Ascending aorta (tissue), 2 donors: ENCODE data around the gene DDIT4. TPM values are rescaled to one million over a fixed set of nuclear protein-coding genes. Genes with fewer than 3 reads are reported as not detected.
"Not testable (repeated sequence)": the region's sequence is repeated elsewhere in the genome, so short reads cannot be mapped to it uniquely, and the experiment has no call there.

Source experiments
- DNase-seq, 2 donors: peaks; one replicate each; pipeline ENCODE4 v3.0.0-alpha.2; 2019; ENCODE audit warnings: low spot score in 2 of 2
- H3K27ac ChIP-seq, 2 donors: fragments of 200-600 bp; sonication (generic); one replicate each; pipeline ENCODE4 v1.5.1; 2016 to 2017; ENCODE audit warnings: mild to moderate bottlenecking in 1 of 2
- H3K27me3 ChIP-seq: fragments of 200-600 bp; sonication (generic); one replicate; pipeline ENCODE4 v1.5.1; 2017
- H3K36me3 ChIP-seq, 2 donors: fragments of 200-600 bp; sonication (generic); one replicate each; pipeline ENCODE4 v1.5.1; 2016
- H3K4me1 ChIP-seq, 2 donors: fragments of 200-600 bp; sonication (generic); one replicate each; pipeline ENCODE4 v1.5.1; 2016 to 2017; ENCODE audit warnings: mild to moderate bottlenecking in 1 of 2
- H3K4me3 ChIP-seq, 2 donors: fragments of 200-600 bp; sonication (generic); one replicate each; pipeline ENCODE4 v1.5.1; 2016 to 2017; ENCODE audit warnings: mild to moderate bottlenecking in 1 of 2
- H3K9me3 ChIP-seq, 2 donors: fragments of 200-600 bp; sonication (generic); one replicate each; pipeline ENCODE4 v1.5.1; 2016
- intact Hi-C: fragments of 100-400 bp; cut with DNase I; formaldehyde crosslinking; loops from one replicate; pipeline ENCODE4 v1.15.1; 2023
- total RNA-seq: library from RNA; depleted of rRNA; stranded (reverse); fragments of >200 nt; gene quantifications from one replicate; pipeline ENCODE4 v1.1.0, GENCODE V29; 2016
- TF ChIP-seq, protein P1 (sequence below), 3 experiments: fragments of 200-600 bp in 2 of 3; fragments of 450-650 bp in 1 of 3; sonication (generic) in 2 of 3; IDR thresholded peaks; one replicate each; pipeline ENCODE4 v1.5.1; 2016 to 2019; ENCODE audit warnings: antibody characterized with exemption in 3 of 3, mild to moderate bottlenecking in 1 of 3, moderate library complexity in 1 of 3

The DDIT4 gene
- total RNA-seq = 394 TPM

DNA sequence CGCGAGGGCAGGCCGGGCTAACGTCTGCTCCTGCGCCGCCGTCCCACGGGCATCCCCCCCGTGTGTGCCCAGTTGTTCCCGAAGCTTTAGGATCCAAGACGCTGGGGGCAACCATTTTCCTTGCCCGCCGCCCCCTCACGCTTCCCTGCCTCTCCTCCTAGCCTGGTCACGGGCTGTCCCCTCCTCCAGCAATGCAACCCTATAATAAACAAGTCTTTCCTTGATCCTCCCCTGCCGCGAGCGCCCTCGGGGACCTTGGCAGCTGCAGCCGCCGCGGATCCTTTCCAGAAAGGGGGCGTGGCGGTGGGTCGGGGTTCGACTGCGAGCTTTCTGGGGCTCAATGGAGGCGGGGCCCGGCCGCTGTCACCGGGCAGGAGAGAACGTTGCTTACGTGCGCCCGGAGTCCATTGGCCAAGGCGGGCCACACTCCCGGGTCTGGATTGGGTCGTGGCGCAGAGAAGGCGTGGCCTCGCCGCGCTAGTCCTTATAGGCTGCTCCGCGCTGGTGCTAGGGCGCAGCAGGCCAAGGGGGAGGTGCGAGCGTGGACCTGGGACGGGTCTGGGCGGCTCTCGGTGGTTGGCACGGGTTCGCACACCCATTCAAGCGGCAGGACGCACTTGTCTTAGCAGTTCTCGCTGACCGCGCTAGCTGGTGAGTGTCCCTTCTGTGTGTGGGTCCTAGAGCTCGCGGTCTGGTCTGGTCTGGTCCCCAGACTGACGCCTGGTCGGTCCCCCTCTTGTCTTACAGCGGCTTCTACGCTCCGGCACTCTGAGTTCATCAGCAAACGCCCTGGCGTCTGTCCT lies at the start of gene DDIT4:
Gene DDIT4 (plus strand): TSS at position 515 of the 803 bp plus-strand sequence. CDS start 293 bp downstream, outside the sequence.
- H3K4me1 ChIP-seq = peaks cover 8 to 22% of the 10 kb centered on the region in 2 donors
- intact Hi-C loops = loop anchor here (1.0 to 2.0 kb wide), 4 partner anchors 24 to 63 kb away; partner anchors contain the start of genes ANAPC16 and ASCC1
- no peaks in the 10 kb centered on the region for H3K9me3 ChIP-seq
- no peaks in the 10 kb centered on the region for H3K27me3 ChIP-seq
- TF ChIP-seq, protein P1, sequence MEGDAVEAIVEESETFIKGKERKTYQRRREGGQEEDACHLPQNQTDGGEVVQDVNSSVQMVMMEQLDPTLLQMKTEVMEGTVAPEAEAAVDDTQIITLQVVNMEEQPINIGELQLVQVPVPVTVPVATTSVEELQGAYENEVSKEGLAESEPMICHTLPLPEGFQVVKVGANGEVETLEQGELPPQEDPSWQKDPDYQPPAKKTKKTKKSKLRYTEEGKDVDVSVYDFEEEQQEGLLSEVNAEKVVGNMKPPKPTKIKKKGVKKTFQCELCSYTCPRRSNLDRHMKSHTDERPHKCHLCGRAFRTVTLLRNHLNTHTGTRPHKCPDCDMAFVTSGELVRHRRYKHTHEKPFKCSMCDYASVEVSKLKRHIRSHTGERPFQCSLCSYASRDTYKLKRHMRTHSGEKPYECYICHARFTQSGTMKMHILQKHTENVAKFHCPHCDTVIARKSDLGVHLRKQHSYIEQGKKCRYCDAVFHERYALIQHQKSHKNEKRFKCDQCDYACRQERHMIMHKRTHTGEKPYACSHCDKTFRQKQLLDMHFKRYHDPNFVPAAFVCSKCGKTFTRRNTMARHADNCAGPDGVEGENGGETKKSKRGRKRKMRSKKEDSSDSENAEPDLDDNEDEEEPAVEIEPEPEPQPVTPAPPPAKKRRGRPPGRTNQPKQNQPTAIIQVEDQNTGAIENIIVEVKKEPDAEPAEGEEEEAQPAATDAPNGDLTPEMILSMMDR (IDR thresholded peaks at IDR 0.05) = no peak
- peak within 1 kb of the TSS; percentile 93 to 98 for H3K27ac ChIP-seq
- H3K4me3 ChIP-seq = peak within 1 kb of the TSS; percentile 76 to 86
- peaks cover 22 to 24% of the 10 kb centered on the region in 2 donors for H3K36me3 ChIP-seq
- peak; percentile 99 to 100 for DNase-seq

GRCh38 chr10:72224191-72224590 lies 49.5 kb upstream of the DDIT4 start:
- H3K27ac ChIP-seq = peak overlapping the region; percentile 63 to 85
- peaks cover 8 to 41% of the 10 kb centered on the region in 2 donors for H3K36me3 ChIP-seq
- H3K4me3 ChIP-seq, H3K27me3 ChIP-seq, DNase-seq, H3K9me3 ChIP-seq, intact Hi-C loops: not testable (repeated sequence)
- peaks cover 0 to 39% of the 10 kb centered on the region in 2 donors for H3K4me1 ChIP-seq

DNA sequence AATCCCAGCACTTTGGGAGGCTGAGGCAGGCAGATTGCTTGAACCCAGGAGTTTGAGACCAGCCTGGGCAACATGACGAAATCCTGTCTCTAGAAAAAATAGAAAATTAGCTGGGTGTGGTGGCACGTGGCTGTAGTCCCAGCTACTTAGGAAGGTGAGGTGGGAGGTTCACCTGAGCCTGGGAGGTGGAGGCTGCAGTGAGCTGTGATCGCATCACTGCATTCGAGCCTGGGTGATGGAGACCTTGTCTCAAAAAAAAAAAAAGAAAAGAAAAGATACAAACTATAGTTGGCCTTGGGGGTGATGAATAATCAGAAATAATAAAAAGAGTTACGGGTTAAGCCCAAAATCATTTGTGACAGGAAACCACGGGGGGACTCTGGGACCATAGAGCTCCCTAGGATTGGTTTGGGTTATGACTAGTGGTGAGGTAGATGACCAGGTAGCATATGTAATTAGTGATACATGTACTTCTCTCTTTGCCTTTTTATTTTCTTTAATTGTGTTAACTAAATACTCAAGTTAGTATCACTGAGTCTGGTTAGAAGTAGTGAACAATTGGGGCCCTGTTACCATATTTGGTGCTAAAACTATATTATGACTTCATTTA lies 47.2 kb upstream of the DDIT4 start:
- no peak for DNase-seq
- TF ChIP-seq, protein P1 (IDR thresholded peaks at IDR 0.05) = no peak
- peaks cover 4 to 54% of the 10 kb centered on the region in 2 donors for H3K4me1 ChIP-seq
- H3K27ac ChIP-seq = peak overlapping the region; percentile 63 to 85
- peaks cover 13 to 38% of the 10 kb centered on the region in 2 donors for H3K36me3 ChIP-seq
- H3K4me3 ChIP-seq = no peak overlapping the region
- H3K27me3 ChIP-seq = no peaks in the 10 kb centered on the region
- no peaks in the 10 kb centered on the region for H3K9me3 ChIP-seq
- intact Hi-C loops = no loop called here

DNA sequence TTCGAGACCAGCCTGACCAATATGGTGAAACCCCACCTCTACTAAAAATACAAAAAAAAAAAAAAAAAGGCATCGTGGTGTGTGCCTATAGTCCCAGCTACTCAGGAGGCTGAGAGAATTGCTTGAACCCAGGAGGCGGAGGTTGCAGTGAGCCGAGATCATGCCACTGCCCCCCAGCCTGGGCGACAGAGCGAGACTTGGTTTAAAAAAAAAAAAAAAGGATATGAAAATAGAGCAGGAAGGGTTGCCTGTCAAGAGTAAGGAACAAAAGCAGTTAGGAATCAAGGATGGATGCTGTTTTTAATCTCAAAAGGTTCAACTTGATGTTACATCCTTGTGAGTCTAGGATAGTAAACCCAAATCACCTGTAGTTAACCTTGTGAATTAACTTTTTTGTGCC lies 45.9 kb upstream of the DDIT4 start:
- intact Hi-C loops = loop anchor here (2.0 kb wide), 1 partner anchor 27 kb away; no protein-coding TSS in a partner anchor
- no peak for DNase-seq
- peak overlapping the region; percentile 83 to 88 for H3K27ac ChIP-seq
- TF ChIP-seq, protein P1 (IDR thresholded peaks at IDR 0.05) = no peak
- no peaks in the 10 kb centered on the region for H3K9me3 ChIP-seq
- H3K27me3 ChIP-seq = no peaks in the 10 kb centered on the region
- H3K36me3 ChIP-seq = peaks cover 25 to 48% of the 10 kb centered on the region in 2 donors
- H3K4me1 ChIP-seq = peaks cover 4 to 46% of the 10 kb centered on the region in 2 donors
- no peak overlapping the region for H3K4me3 ChIP-seq

GRCh38 chr10:72228318-72228751 lies 45.4 kb upstream of the DDIT4 start:
- intact Hi-C loops = loop anchor here (2.0 kb wide), 1 partner anchor 26 kb away; no protein-coding TSS in a partner anchor
- Histone ChIP-seq H3K4me3 (no peak overlapping the region), H3K4me1 (peaks cover 4 to 46% of the 10 kb centered on the region in 2 donors), H3K36me3 (peaks cover 31 to 53% of the 10 kb centered on the region in 2 donors), H3K9me3 (no peaks in the 10 kb centered on the region), H3K27ac (peak overlapping the region; percentile 83 to 88), H3K27me3 (no peaks in the 10 kb centered on the region)
- DNase-seq = no peak
- TF ChIP-seq, protein P1 (IDR thresholded peaks at IDR 0.05) = no peak
